ENCODE results near the gene TMEM201.
"Not testable (repeated sequence)": the region's sequence is repeated elsewhere in the genome, so short reads cannot be mapped to it uniquely, and the experiment has no call there.

Gene TMEM201

DNA sequence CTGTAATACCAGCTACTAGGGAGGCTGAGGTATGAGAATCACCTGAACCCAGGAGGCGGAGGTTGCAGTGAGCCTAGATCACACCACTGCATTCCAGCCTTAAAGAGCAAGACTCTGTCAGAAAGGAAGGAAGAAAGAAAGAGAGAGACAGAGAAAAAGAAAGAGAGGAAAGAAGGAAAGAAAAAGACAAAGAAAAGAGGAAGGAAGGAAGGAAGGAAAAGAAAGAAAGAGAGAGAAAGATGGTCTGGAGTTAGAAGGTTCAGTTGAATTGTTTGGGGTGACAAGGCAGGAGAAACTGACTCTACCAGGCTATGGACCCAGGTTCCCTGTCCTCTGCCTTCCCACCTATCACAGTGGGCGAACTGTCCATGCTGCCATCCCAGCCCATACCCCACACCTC lies 35.4 kb downstream of the TMEM201 start:
- DNase-seq: no peak

DNA sequence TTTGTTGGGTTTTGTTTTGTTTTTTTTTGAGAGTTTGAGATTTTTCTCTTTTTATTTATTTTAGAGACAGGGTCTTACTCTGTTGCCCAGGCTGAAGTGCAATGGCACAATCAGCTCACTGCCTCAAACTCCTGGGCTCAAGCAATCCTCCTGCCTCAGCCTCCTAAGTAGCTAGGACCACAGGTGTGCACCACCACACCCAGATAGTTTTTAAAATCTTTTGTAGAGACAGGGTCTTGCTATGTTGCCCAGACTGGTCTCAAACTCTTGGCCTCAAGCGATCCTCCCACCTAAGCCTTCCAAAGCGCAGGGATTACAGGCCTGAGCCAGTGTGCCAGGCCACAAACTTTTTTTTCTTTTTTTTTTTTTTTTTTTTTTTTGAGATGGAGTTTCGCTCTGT lies 36.3 kb downstream of the TMEM201 start:
- DNase-seq: not testable (repeated sequence)

GRCh38 chr1:9626201-9626608 lies 37.5 kb downstream of the TMEM201 start:
- no peak for DNase-seq

DNA sequence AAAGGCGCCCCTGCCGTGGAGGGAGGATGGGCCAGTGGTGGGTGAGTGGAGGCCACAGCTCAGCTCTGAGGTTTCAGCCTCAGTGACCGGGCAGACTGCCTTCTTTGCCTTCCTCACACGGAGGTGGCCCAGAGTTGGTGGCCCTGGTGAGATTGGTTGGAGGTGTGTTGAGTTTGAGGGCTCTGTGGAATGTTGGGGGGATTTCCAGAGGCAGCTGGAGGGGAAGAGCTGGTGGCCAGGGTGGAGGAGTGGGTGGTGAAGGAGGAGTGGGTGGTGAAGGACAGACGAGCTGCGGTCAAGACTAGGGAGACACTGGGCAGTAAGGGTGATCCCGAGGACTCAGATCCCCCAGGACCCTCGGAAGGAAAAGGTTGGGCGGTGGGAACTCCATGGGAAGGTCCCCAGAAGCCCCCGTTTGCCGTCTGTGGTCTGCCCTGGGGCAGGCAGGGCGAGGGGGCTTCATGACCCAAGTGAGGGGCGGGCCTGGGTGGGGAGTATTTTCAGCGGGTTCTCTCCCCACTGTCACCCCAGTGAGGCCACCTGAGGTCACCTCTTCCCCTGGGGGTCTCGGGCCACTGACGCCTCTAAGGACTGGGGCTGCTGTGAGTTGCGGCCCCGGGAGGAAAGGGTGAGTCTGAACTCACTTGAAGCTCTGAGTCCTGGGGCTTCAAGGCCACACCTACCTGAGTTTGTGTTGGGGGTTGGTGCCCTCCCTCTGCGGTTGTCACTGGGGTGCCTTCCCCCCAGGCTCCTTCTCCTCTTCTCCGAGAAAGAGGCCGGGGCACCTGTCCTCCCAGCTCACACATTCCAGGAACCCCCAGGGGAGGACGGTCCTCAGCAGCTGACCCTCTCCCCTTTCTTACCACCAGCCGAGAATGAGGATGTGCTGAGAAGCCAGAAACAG lies 40.1 kb downstream of the TMEM201 start:
- DNase-seq: peak; percentile 47 to 64

- DNase-seq: peak; percentile 60
Observed at GRCh38 chr1:9629445-9630201, 40.9 kb downstream of the TMEM201 start.

GRCh38 chr1:9630331-9631111 lies 41.8 kb downstream of the TMEM201 start:
- no peak for DNase-seq

DNA sequence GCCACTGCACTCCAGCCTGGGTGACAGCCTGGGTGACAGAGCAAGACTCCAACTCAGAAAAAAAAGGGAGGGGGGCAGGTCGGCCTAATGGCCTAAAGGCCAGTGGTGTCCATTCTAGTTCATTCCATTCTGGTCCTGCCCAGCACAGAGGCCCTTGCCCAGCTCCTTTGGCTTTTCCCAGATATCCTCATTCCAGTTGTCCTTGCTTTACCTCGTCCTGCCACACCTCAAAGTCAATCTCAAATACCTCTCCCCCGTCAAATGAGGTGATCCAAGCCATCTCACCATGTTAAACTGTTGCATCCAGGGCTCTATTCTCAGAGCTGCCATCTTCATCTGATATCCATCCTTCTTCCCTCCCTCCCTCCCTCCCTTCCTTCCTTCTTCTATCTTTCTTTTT lies 42.9 kb downstream of the TMEM201 start:
- no peak for DNase-seq

GRCh38 chr1:9633493-9633892 lies 44.8 kb downstream of the TMEM201 start:
- DNase-seq: no peak

- no peak for DNase-seq
Observed at GRCh38 chr1:9634582-9634981, 45.9 kb downstream of the TMEM201 start.

DNA sequence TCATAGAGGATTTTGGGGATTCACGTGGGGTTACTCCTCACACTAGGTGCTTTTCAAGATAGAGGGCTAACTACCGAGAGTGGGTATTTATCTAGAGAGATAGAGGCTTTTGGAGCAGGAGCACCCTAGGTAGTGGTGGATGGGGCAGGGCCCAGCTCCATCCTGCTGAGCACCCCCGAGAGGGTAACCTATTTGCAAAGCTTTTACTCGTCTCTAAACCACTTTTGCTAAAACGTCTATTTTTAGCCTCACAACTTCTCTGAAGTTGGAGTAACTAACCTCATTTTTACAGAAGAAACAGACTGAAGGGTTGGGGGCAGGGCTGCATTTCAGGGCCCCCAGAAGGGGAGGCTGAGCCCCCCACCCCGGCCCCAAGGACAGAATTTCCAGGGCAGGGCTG lies 50.5 kb downstream of the TMEM201 start:
- DNase-seq: no peak

DNA sequence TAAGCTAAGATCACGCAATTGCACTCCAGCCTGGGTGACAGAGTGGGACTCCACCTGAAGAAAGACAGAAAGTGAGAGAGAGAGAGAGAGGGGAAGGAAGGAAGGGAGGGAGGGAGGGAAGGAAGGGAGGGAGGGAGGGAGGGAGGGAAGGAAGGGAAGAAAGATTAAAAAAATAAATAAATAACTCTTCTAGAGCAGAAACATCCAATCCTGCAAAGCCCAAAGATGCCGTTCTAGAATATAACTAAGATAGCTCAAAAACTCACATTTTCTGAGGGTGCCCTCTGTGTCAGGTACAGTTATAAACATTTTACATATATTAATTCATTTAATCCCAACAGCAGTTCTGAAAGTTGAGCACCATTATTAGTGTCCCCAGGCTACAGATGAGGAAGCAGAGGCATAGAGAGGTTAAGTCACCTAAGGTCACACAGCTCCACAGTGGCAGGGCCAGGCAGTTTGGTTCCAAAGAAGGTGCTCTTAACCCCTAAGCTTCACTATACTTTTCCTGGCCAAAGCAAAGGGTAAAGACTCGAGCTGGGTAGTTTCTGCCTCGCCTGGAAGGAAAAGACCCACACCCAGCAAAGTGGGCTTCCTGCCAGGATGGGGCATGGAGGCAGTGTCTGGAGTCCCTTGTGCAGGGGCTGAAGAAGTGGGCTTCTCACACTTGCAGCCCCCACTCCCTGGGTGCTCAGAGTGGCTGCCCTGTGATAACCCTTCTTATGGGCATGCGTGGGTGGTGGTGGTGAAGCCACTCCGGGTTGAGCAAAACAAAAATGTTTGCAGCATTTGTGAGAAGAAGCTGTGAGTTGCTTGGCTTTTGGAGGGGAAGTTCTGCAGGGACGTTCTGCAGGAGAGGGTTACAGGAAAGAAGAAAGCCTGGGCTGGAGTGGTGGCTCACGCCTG lies 54.9 kb downstream of the TMEM201 start:
- no peak for DNase-seq

GRCh38 chr1:9646037-9646436 lies 57.3 kb downstream of the TMEM201 start:
- DNase-seq: no peak

DNA sequence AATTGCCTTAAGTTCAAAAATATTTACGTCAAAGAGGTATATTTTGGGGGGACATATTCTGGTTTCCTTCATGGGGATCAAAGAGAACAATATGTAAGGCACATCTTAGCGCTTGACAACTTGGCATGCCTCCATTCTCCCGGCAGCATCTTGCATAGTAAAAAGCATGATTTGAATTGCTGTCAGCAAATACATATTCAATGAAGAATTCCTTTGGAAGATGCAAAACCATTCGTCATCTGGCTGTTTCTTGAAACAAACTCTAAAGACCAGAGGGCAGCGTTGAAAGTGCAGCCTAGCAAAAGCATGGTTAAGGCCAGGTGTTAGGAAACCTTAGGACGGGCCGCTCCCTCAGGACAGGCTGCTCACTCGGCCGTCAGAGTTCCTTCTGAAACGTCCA lies 59.5 kb downstream of the TMEM201 start:
- DNase-seq: no peak

- DNase-seq: no peak
Observed at GRCh38 chr1:9649769-9650168, 61.1 kb downstream of the TMEM201 start.

- no peak for DNase-seq
Observed at GRCh38 chr1:9651220-9651564, 62.5 kb downstream of the TMEM201 start.

- peak; percentile 34 to 47 for DNase-seq
Observed at GRCh38 chr1:9651565-9652378, 63.1 kb downstream of the TMEM201 start, which contains the start of gene PIK3CD. Gene PIK3CD (plus strand): TSS chr1:9651731. CDS start chr1:9710456, 58,725 bp downstream.

DNA sequence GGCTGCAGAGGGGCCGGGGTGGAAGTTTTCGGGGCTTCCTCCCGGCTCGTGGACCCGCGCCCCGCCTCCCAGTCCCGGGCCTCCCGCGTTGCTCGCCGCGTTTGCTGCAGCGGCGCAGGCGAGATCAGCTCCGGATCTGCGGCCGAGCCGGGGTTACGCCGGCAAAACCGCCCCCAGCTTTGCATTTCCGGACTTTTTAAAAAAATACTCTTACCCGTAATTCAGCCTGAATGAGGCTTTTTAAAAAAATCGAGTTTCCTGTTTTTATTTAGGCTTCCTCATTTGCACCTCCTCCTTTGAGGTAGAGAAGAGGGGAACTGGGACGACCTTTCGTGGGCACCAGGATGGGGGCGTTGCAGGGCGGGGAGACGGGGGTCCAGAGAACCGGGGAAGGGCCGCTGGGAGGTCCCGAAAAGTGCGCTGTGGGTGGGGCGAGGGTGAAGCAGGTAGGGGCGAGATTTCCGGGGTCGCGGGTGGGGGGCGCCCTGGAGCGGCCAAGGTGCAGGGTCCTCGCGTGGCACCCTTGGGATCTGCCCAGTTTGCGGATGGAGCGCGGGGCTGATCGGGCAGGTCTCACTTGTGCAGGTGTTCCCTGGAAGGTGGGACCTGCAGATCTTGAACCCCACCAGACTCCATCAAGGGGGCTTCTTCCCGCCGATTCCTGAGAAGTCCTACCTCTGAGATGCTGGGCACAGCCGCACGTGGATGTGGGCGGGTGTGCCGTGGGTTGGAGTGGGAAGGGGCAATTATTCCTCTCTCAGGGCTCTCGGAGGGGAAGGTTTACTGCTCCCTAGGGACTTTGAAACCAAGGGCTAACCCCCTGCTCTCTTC lies 63.9 kb downstream of the TMEM201 start:
- peak; percentile 51 to 54 for DNase-seq

- no peak for DNase-seq
Observed at GRCh38 chr1:9653210-9653490, 64.4 kb downstream of the TMEM201 start.

- DNase-seq: peak; percentile 19 to 20
Observed at GRCh38 chr1:9653491-9654050, 64.9 kb downstream of the TMEM201 start.

Data from stimulated activated CD4-positive, alpha-beta T cell treated with anti-CD3 and anti-CD28 coated beads, Interleukin-4, amount 100 ng/mL, for 4 hours (primary cell).